HepG2 (cell line): ENCODE measurements around the gene SSBP4. TPM values are rescaled to one million over a fixed set of nuclear protein-coding genes. Genes with fewer than 3 reads are reported as not detected.
A peak's percentile ranks its signal among the peaks of the same experiment; 100 is the strongest.

Source experiments
- AFF4 ChIP-seq: sonication (generic); formaldehyde crosslinking; IDR thresholded peaks from 2 replicates; pipeline ENCODE4 v1.4.0; 2020; ENCODE audit warnings: missing genetic modification reagents
- ATF7 ChIP-seq, 2 experiments: fragments of 450-650 bp in 1 of 2; sonication (generic) in 1 of 2; formaldehyde crosslinking in 1 of 2; IDR thresholded peaks; 2 replicates each; pipeline versions ENCODE4 v1.4.0 to v1.6.1; 2016 to 2020; ENCODE audit warnings: antibody characterized with exemption in 1 of 2, mild to moderate bottlenecking in 1 of 2, missing genetic modification reagents in 1 of 2
- CAMTA2 ChIP-seq: sonication (generic); formaldehyde crosslinking; IDR thresholded peaks from 2 replicates; pipeline ENCODE4 v1.4.0; 2020; ENCODE audit warnings: mild to moderate bottlenecking, missing genetic modification reagents, borderline replicate concordance
- CBX5 ChIP-seq: sonication (generic); formaldehyde crosslinking; IDR thresholded peaks from 2 replicates; pipeline ENCODE4 v1.4.0; 2020; ENCODE audit warnings: missing genetic modification reagents, borderline replicate concordance
- FOXK1 ChIP-seq: sonication (generic); formaldehyde crosslinking; IDR thresholded peaks from 2 replicates; pipeline ENCODE4 v1.4.0; 2020; ENCODE audit warnings: low read depth, missing genetic modification reagents, borderline replicate concordance
- GATA4 ChIP-seq: sonication (generic); IDR thresholded peaks from 2 replicates; pipeline ENCODE4 v1.6.1; 2016; ENCODE audit warnings: antibody characterized with exemption, low read depth, borderline replicate concordance
- HIVEP1 ChIP-seq: sonication (generic); formaldehyde crosslinking; IDR thresholded peaks from 2 replicates; pipeline ENCODE4 v1.4.0; 2020; ENCODE audit warnings: mild to moderate bottlenecking, missing genetic modification reagents
- MAF1 ChIP-seq: sonication (generic); formaldehyde crosslinking; IDR thresholded peaks from 2 replicates; pipeline ENCODE4 v1.5.0; 2020; ENCODE audit warnings: missing genetic modification reagents, borderline replicate concordance
- NFE2L1 ChIP-seq: sonication (generic); formaldehyde crosslinking; IDR thresholded peaks from 2 replicates; pipeline ENCODE4 v1.4.0; 2020; ENCODE audit warnings: missing genetic modification reagents, mild to moderate bottlenecking, borderline replicate concordance
- PRDM15 ChIP-seq: sonication (generic); formaldehyde crosslinking; IDR thresholded peaks from 2 replicates; pipeline ENCODE4 v1.4.0; 2020; ENCODE audit warnings: missing genetic modification reagents
- RCOR2 ChIP-seq: IDR thresholded peaks from 2 replicates; pipeline ENCODE4 v1.6.1; 2016; ENCODE audit warnings: missing biosample characterization, missing genetic modification reagents
- SATB2 ChIP-seq: sonication (generic); formaldehyde crosslinking; IDR thresholded peaks from 2 replicates; pipeline ENCODE4 v1.5.0; 2020; ENCODE audit warnings: missing genetic modification reagents
- SP140L ChIP-seq: sonication (generic); formaldehyde crosslinking; IDR thresholded peaks from 2 replicates; pipeline ENCODE4 v1.4.0; 2020; ENCODE audit warnings: missing genetic modification reagents, borderline replicate concordance
- SRSF9 ChIP-seq: fragments of 200-400 bp; formaldehyde crosslinking; IDR thresholded peaks from 2 replicates; pipeline ENCODE4 v1.6.1; 2018; ENCODE audit warnings: borderline replicate concordance, mild to moderate bottlenecking, low read depth, low read length; ENCODE audit not compliant: insufficient read depth, poor library complexity, severe bottlenecking
- TRAFD1 ChIP-seq: sonication (generic); formaldehyde crosslinking; IDR thresholded peaks from 2 replicates; pipeline ENCODE4 v1.5.1; 2020; ENCODE audit warnings: missing genetic modification reagents, mild to moderate bottlenecking, borderline replicate concordance
- ZBTB21 ChIP-seq: sonication (generic); formaldehyde crosslinking; IDR thresholded peaks from 2 replicates; pipeline ENCODE4 v1.4.0; 2020; ENCODE audit warnings: missing genetic modification reagents
- ZNF235 ChIP-seq: sonication (generic); formaldehyde crosslinking; IDR thresholded peaks from 2 replicates; pipeline ENCODE4 v1.8.1; 2023; ENCODE audit warnings: mild to moderate bottlenecking, missing genetic modification reagents, borderline replicate concordance
- ZNF3 ChIP-seq: IDR thresholded peaks from 2 replicates; pipeline ENCODE4 v1.7.0; 2017; ENCODE audit warnings: inconsistent platforms
- ZNF431 ChIP-seq: sonication (generic); formaldehyde crosslinking; IDR thresholded peaks from 2 replicates; pipeline ENCODE4 v1.9.0; 2022; ENCODE audit warnings: missing genetic modification reagents, low read depth, mild to moderate bottlenecking, borderline replicate concordance
- ZNF619 ChIP-seq: sonication (generic); formaldehyde crosslinking; IDR thresholded peaks from 2 replicates; pipeline ENCODE4 v1.4.0; 2020; ENCODE audit warnings: mild to moderate bottlenecking, missing genetic modification reagents
- ZSCAN21 ChIP-seq: sonication (generic); formaldehyde crosslinking; IDR thresholded peaks from 2 replicates; pipeline ENCODE4 v1.8.0; 2022; ENCODE audit warnings: mild to moderate bottlenecking, missing genetic modification reagents, moderate library complexity, borderline replicate concordance
- ZSCAN9 ChIP-seq: IDR thresholded peaks from 2 replicates; pipeline ENCODE4 v1.6.1; 2016; ENCODE audit warnings: borderline replicate concordance
- polyA plus RNA-seq, 8 experiments: library from polyadenylated mRNA; depleted of rRNA in 3 of 8; stranded (reverse) in 7 of 8; unstranded in 1 of 8; fragments of >200 nt; fragmentation: Illumina TruSeq in 4 of 8; extraction: Trizol in 4 of 8; gene quantifications; 2 replicates each; pipeline versions ENCODE4 v1.2.1 to v1.2.3, GENCODE V29; 2011 to 2016; ENCODE audit warnings: low read depth in 4 of 8, missing spikeins in 1 of 8, mixed read lengths in 1 of 8; ENCODE audit not compliant: insufficient read depth in 1 of 8
- total RNA-seq, 5 experiments: library from RNA; depleted of rRNA; stranded (reverse); fragments of >200 nt; fragmentation: Illumina TruSeq; extraction: Trizol; gene quantifications; 2 replicates each; pipeline ENCODE4 v1.2.3, GENCODE V29; 2016; ENCODE audit warnings: low read depth in 1 of 5

The SSBP4 gene
- total and polyA plus RNA-seq, 2 of the 13 experiments (the other 11 are each of a cell fraction or from before 2014, with no cell fraction given): 20.8 to 39.5 TPM

- no peak for TF ChIP-seq AFF4
- no peak for TF ChIP-seq ZNF619 (CRISPR knock-in tag)
- TF ChIP-seq GATA4: no peak
- TF ChIP-seq SATB2 (CRISPR knock-in tag): no peak
- no peak for TF ChIP-seq CBX5 (CRISPR knock-in tag)
- peak; percentile 74 for TF ChIP-seq PRDM15 (CRISPR knock-in tag)
- no peak for TF ChIP-seq SP140L (CRISPR knock-in tag)
- no peak for TF ChIP-seq HIVEP1
- TF ChIP-seq ZSCAN21 (CRISPR knock-in tag): no peak
- no peak for TF ChIP-seq ZSCAN9 (CRISPR knock-in tag)
- TF ChIP-seq ZNF235 (CRISPR knock-in tag): no peak
- TF ChIP-seq ATF7 (IDR thresholded peaks at IDR 0.05): no peak
- TF ChIP-seq ATF7 (CRISPR knock-in tag; IDR thresholded peaks at IDR 0.05): no peak
- no peak for TF ChIP-seq FOXK1 (CRISPR knock-in tag)
- no peak for TF ChIP-seq NFE2L1 (CRISPR knock-in tag)
- TF ChIP-seq CAMTA2 (CRISPR knock-in tag): no peak
- no peak for TF ChIP-seq ZNF3 (CRISPR knock-in tag)
- TF ChIP-seq RCOR2: no peak
- TF ChIP-seq SRSF9: no peak
- TF ChIP-seq MAF1: no peak
- no peak for TF ChIP-seq ZBTB21 (CRISPR knock-in tag)
- 0 out of 2 replicates have a peak, but pooled peaks have one; percentile 44 for TF ChIP-seq ZNF431 (CRISPR knock-in tag)
- no peak for TF ChIP-seq TRAFD1
These were observed at the start of gene SSBP4 (continued) for GRCh38 chr19:18419195-18419698.
